Right cardiac atrium (tissue), 5 donors: ENCODE data around the gene ZNF391. TPM values are rescaled to one million over a fixed set of nuclear protein-coding genes. Genes with fewer than 3 reads are reported as not detected.
"Not testable (repeated sequence)": the region's sequence is repeated elsewhere in the genome, so short reads cannot be mapped to it uniquely, and the experiment has no call there.

Experiments used
- ATAC-seq, 2 donors: fragments of 200-7000 bp; cut with Tn5 transposase; one replicate each; pipeline versions ENCODE4 v1.8.0 to v1.9.1; 2020; ENCODE audit warnings: moderate library complexity in 2 of 2, mild to moderate bottlenecking in 1 of 2
- DNase-seq, 3 donors: peaks; one replicate each; pipeline ENCODE4 v3.0.0-alpha.2; 2020
- H3K27ac ChIP-seq: one replicate; pipeline ENCODE4 v1.5.1; 2013; ENCODE audit warnings: mild to moderate bottlenecking, low read length, control low read depth, moderate library complexity
- H3K27me3 ChIP-seq: one replicate; pipeline ENCODE4 v1.6.1; 2013; ENCODE audit not compliant: control insufficient read depth, insufficient read depth
- H3K4me1 ChIP-seq: one replicate; pipeline ENCODE4 v1.6.1; 2013; ENCODE audit warnings: low read length; ENCODE audit not compliant: control insufficient read depth, insufficient read depth
- H3K4me3 ChIP-seq: one replicate; pipeline ENCODE4 v1.5.1; 2013; ENCODE audit warnings: low read length, control low read depth
- H3K9me3 ChIP-seq: one replicate; pipeline ENCODE4 v1.6.1; 2013; ENCODE audit warnings: low read length; ENCODE audit not compliant: control insufficient read depth
- WGBS: extraction: QIAGEN DNeasy Blood & Tissue Kit; methylation state at CpG from one replicate; pipeline ENCODE4 v1.1.7; 2013; 5-methylcytosine and 5-hydroxymethylcytosine counted together
- intact Hi-C, 4 donors: fragments of 100-400 bp; cut with DNase I; formaldehyde crosslinking; loops; one replicate each; pipeline versions ENCODE4 v1.11.0 to v1.14.0; 2022 to 2023
- long read RNA-seq, 4 donors: library from polyadenylated mRNA; unstranded; transcript quantifications; one replicate each; pipeline ENCODE4 v2.0.0, GENCODE V29; 2020 to 2021
- polyA plus RNA-seq: library from polyadenylated mRNA; stranded (reverse); fragments of 200-250 nt; gene quantifications from one replicate; pipeline ENCODE4 v1.2.3, GENCODE V29; 2013
- total RNA-seq, 4 donors: library from RNA; stranded (reverse); fragmentation: NEBNext Ultra II Directional; extraction: Animal tissue kit (Norgen Biotek cat#: 25700); gene quantifications; one replicate each; pipeline ENCODE4 v1.2.1, GENCODE V29; 2021
- donor health status: healthy with polysubstance abuse.
- donor health status: DM: no; HTN: yes; CAD: no.
- donor health status: DM: no; HTN: no; CAD: no.
- donor health status: DM: no; HTN: yes; CAD: no; lungs with severe emphysema.
- donor health status: DM: yes; HTN: yes; CAD: no.

Gene ZNF391
- 1 to 10 TPM; 1.6 to 2.9 (median 1.9) TPM for total RNA-seq
- polyA plus RNA-seq, result 0.72 TPM
- long read RNA-seq, donor 1, full-length matches to known transcripts, result 1 of 1 reads
- long read RNA-seq, donor 1, partial matches to known transcripts, result 0 of 1 reads
- long read RNA-seq, donor 1, other reads (novel, unspliced or antisense), result 0 of 1 reads
- long read RNA-seq, donor 2, partial matches to known transcripts, result 0 of 1 reads
- long read RNA-seq, donor 2, other reads (novel, unspliced or antisense), result 1 of 1 reads
- long read RNA-seq, donor 3, partial matches to known transcripts, result 0 of 3 reads
- long read RNA-seq, donor 3, other reads (novel, unspliced or antisense), result 3 of 3 reads
- long read RNA-seq, donor 4, result 0 reads

GRCh38 chr6:27388293-27389197 lies at the start of gene ZNF391:
Gene ZNF391, plus strand, starts transcription at chr6:27388759. Its CDS starts 11,612 bp downstream, at chr6:27400371.
- WGBS, result under 1% methylated on average over 49 of the region's 49 CpGs
- H3K9me3 ChIP-seq, result no peaks in the 10 kb centered on the region
- ATAC-seq (peak; percentile 95 to 98), DNase-seq (peak; percentile 80 to 90 (median 90))
- H3K27me3 ChIP-seq, result no peaks in the 10 kb centered on the region
- intact Hi-C loops, result no loop called here
- peak within 1 kb of the TSS; percentile 96 for H3K27ac ChIP-seq
- H3K4me1 ChIP-seq, result no peaks in the 10 kb centered on the region
- peak within 1 kb of the TSS; percentile 95 for H3K4me3 ChIP-seq

- H3K27ac ChIP-seq, result no peak overlapping the region
- ATAC-seq, result no peak
- H3K4me1 ChIP-seq, result no peaks in the 10 kb centered on the region
- no peaks in the 10 kb centered on the region for H3K9me3 ChIP-seq
- no peak overlapping the region for H3K4me3 ChIP-seq
- WGBS, result 79% methylated on average over 4 of the region's 4 CpGs
- intact Hi-C loops, result no loop called here
- no peak for DNase-seq
- no peaks in the 10 kb centered on the region for H3K27me3 ChIP-seq
Observed at GRCh38 chr6:27352850-27353249, 35.7 kb upstream of the ZNF391 start.

- Histone ChIP-seq H3K27me3 (no peaks in the 10 kb centered on the region), H3K4me3 (no peak overlapping the region), H3K4me1 (no peaks in the 10 kb centered on the region), H3K27ac (no peak overlapping the region), H3K9me3 (no peaks in the 10 kb centered on the region)
- 91% methylated on average over 2 of the region's 2 CpGs for WGBS
- no peak for DNase-seq
- intact Hi-C loops, result no loop called here
- no peak for ATAC-seq
Observed at GRCh38 chr6:27358786-27359185, 29.8 kb upstream of the ZNF391 start.

GRCh38 chr6:27359231-27359630 lies 29.3 kb upstream of the ZNF391 start:
- Histone ChIP-seq H3K4me1 (no peaks in the 10 kb centered on the region), H3K9me3 (no peaks in the 10 kb centered on the region), H3K27me3 (no peaks in the 10 kb centered on the region), H3K27ac (no peak overlapping the region), H3K4me3 (no peak overlapping the region)
- intact Hi-C loops, result no loop called here
- 87% methylated on average over 1 of the region's 1 CpG for WGBS
- no peak for DNase-seq
- no peak for ATAC-seq

- Histone ChIP-seq H3K4me3 (no peak overlapping the region), H3K27me3 (no peaks in the 10 kb centered on the region), H3K9me3 (no peaks in the 10 kb centered on the region), H3K4me1 (no peaks in the 10 kb centered on the region), H3K27ac (no peak overlapping the region)
- DNase-seq, result no peak
- 92% methylated on average over 5 of the region's 5 CpGs for WGBS
- no peak for ATAC-seq
- intact Hi-C loops, result no loop called here
Observed at GRCh38 chr6:27368202-27368601, 20.4 kb upstream of the ZNF391 start.

- H3K4me3 ChIP-seq, result no peak overlapping the region
- intact Hi-C loops, result no loop called here
Observed at GRCh38 chr6:27370391-27370790, 18.2 kb upstream of the ZNF391 start.

GRCh38 chr6:27374824-27375612 lies 13.5 kb upstream of the ZNF391 start:
- ATAC-seq, result peak; percentile 100
- no peak overlapping the region for H3K27ac ChIP-seq
- H3K4me1 ChIP-seq, result no peaks in the 10 kb centered on the region
- intact Hi-C loops, result no loop called here
- H3K9me3 ChIP-seq, result no peaks in the 10 kb centered on the region
- H3K27me3 ChIP-seq, result no peaks in the 10 kb centered on the region
- under 1% methylated on average over 31 of the region's 31 CpGs for WGBS
- peak; percentile 80 to 92 (median 90) for DNase-seq
- peak overlapping the region; percentile 84 for H3K4me3 ChIP-seq

More at GRCh38 chr6:27370391-27370790, 18.2 kb upstream of the ZNF391 start:
- Histone ChIP-seq H3K4me1 (no peaks in the 10 kb centered on the region), H3K27ac (no peak overlapping the region), H3K9me3 (no peaks in the 10 kb centered on the region), H3K27me3 (no peaks in the 10 kb centered on the region)
- ATAC-seq (no peak), DNase-seq (no peak)
- 91% methylated on average over 4 of the region's 4 CpGs for WGBS

GRCh38 chr6:27375613-27376079 lies 12.9 kb upstream of the ZNF391 start:
- WGBS, result 34% methylated on average over 7 of the region's 7 CpGs
- Histone ChIP-seq H3K4me1 (no peaks in the 10 kb centered on the region), H3K9me3 (no peaks in the 10 kb centered on the region), H3K4me3 (peak overlapping the region; percentile 84), H3K27me3 (no peaks in the 10 kb centered on the region), H3K27ac (no peak overlapping the region)
- ATAC-seq, result no peak
- no peak for DNase-seq
- intact Hi-C loops, result no loop called here

GRCh38 chr6:27378406-27378805 lies 10.2 kb upstream of the ZNF391 start:
- H3K4me1 ChIP-seq, H3K27ac ChIP-seq, ATAC-seq, H3K4me3 ChIP-seq, H3K9me3 ChIP-seq, DNase-seq, H3K27me3 ChIP-seq, intact Hi-C loops: not testable (repeated sequence)
- 58% methylated on average over 4 of the region's 4 CpGs for WGBS

GRCh38 chr6:27381001-27381400 lies 7.6 kb upstream of the ZNF391 start:
- DNase-seq, intact Hi-C loops: not testable (repeated sequence)
- 93% methylated on average over 30 of the region's 30 CpGs for WGBS

More at GRCh38 chr6:27381001-27381400, 7.6 kb upstream of the ZNF391 start:
- not testable (repeated sequence) for H3K4me3 ChIP-seq, H3K27me3 ChIP-seq, H3K9me3 ChIP-seq, ATAC-seq, H3K27ac ChIP-seq, H3K4me1 ChIP-seq
